ENCODE results near the gene DGCR8. TPM values are rescaled to one million over a fixed set of nuclear protein-coding genes. Genes with fewer than 3 reads are reported as not detected.

DGCR8 gene
- total RNA-seq = 10 to 100 TPM; 29.8 to 36.5 TPM

GRCh38 chr22:20079745-20080444 is at the start of gene DGCR8:
Gene DGCR8 (plus strand): TSS chr22:20080241. CDS start chr22:20085964, 5,723 bp downstream.
- Mint-ChIP-seq H3K9me3 (no peaks in the 10 kb centered on the region), H3K4me1 (ENCODE audit: low read depth) (peaks cover 41% of the 10 kb centered on the region), H3K27ac (peak within 1 kb of the TSS; percentile 87), H3K36me3 (ENCODE audit: low read depth) (peaks cover 7% of the 10 kb centered on the region), H3K27me3 (ENCODE audit: low read depth) (no peaks in the 10 kb centered on the region), H3K4me3 (peak within 1 kb of the TSS; percentile 90)
- CTCF ChIA-PET = no interaction called here
- DNase-seq = peak; percentile 68
- intact Hi-C loops (cut with micrococcal nuclease) = loop anchor here (1.0 to 5.0 kb wide), 4 partner anchors 20 to 59 kb away; partner anchors contain the start of genes TANGO2 and TRMT2A

GRCh38 chr22:20031732-20032406 is 48.2 kb upstream of the DGCR8 start:
- intact Hi-C loops (cut with micrococcal nuclease) = no loop called here
- Mint-ChIP-seq H3K27me3 (ENCODE audit: low read depth) (no peaks in the 10 kb centered on the region), H3K4me1 (ENCODE audit: low read depth) (peaks cover 20% of the 10 kb centered on the region), H3K9me3 (no peaks in the 10 kb centered on the region), H3K27ac (no peak overlapping the region), H3K36me3 (ENCODE audit: low read depth) (peaks cover 1% of the 10 kb centered on the region), H3K4me3 (no peak overlapping the region)
- CTCF ChIA-PET = no interaction called here
- DNase-seq = no peak

- intact Hi-C loops (cut with micrococcal nuclease) = no loop called here
Observed at GRCh38 chr22:20032407-20032991, 47.5 kb upstream of the DGCR8 start.

GRCh38 chr22:20033045-20033706 is 46.9 kb upstream of the DGCR8 start:
- DNase-seq = no peak
- Mint-ChIP-seq H3K27me3 (ENCODE audit: low read depth) (no peaks in the 10 kb centered on the region), H3K36me3 (ENCODE audit: low read depth) (peaks cover 1% of the 10 kb centered on the region), H3K9me3 (no peaks in the 10 kb centered on the region), H3K4me1 (ENCODE audit: low read depth) (peaks cover 32% of the 10 kb centered on the region), H3K27ac (no peak overlapping the region), H3K4me3 (no peak overlapping the region)
- CTCF ChIA-PET = interaction anchor here (1.4 kb wide), 1 partner anchor 96 kb away, joined by 3 read pairs; no protein-coding TSS in a partner anchor
- intact Hi-C loops (cut with micrococcal nuclease) = no loop called here

More at GRCh38 chr22:20032407-20032991, 47.5 kb upstream of the DGCR8 start:
- H3K36me3 Mint-ChIP-seq (ENCODE audit: low read depth) = peaks cover 1% of the 10 kb centered on the region
- no peaks in the 10 kb centered on the region for H3K9me3 Mint-ChIP-seq
- no peak overlapping the region for H3K27ac Mint-ChIP-seq
- no peaks in the 10 kb centered on the region for H3K27me3 Mint-ChIP-seq (ENCODE audit: low read depth)
- H3K4me1 Mint-ChIP-seq (ENCODE audit: low read depth) = peaks cover 27% of the 10 kb centered on the region
- CTCF ChIA-PET = no interaction called here
- H3K4me3 Mint-ChIP-seq = no peak overlapping the region
- no peak for DNase-seq

GRCh38 chr22:20034143-20034542 is 45.9 kb upstream of the DGCR8 start:
- intact Hi-C loops (cut with micrococcal nuclease) = no loop called here
- DNase-seq = no peak
- no peak overlapping the region for H3K27ac Mint-ChIP-seq
- no peaks in the 10 kb centered on the region for H3K27me3 Mint-ChIP-seq (ENCODE audit: low read depth)
- CTCF ChIA-PET = interaction anchor here (1.4 kb wide), 1 partner anchor 95 kb away, joined by 3 read pairs; no protein-coding TSS in a partner anchor
- H3K4me3 Mint-ChIP-seq = no peak overlapping the region
- H3K36me3 Mint-ChIP-seq (ENCODE audit: low read depth) = peaks cover 1% of the 10 kb centered on the region
- peaks cover 32% of the 10 kb centered on the region for H3K4me1 Mint-ChIP-seq (ENCODE audit: low read depth)
- H3K9me3 Mint-ChIP-seq = no peaks in the 10 kb centered on the region

GRCh38 chr22:20035375-20036083 is 44.5 kb upstream of the DGCR8 start:
- CTCF ChIA-PET = no interaction called here
- H3K36me3 Mint-ChIP-seq (ENCODE audit: low read depth) = peaks cover 1% of the 10 kb centered on the region
- no peaks in the 10 kb centered on the region for H3K9me3 Mint-ChIP-seq
- no peak overlapping the region for H3K4me3 Mint-ChIP-seq
- no peak for DNase-seq
- no peaks in the 10 kb centered on the region for H3K27me3 Mint-ChIP-seq (ENCODE audit: low read depth)
- H3K27ac Mint-ChIP-seq = no peak overlapping the region
- intact Hi-C loops (cut with micrococcal nuclease) = loop anchor here (5.0 kb wide), 1 partner anchor 47 kb away; the partner anchor contains the start of gene DGCR8
- H3K4me1 Mint-ChIP-seq (ENCODE audit: low read depth) = peaks cover 32% of the 10 kb centered on the region

GRCh38 chr22:20036084-20036482 is 44.0 kb upstream of the DGCR8 start:
- Mint-ChIP-seq H3K27me3 (ENCODE audit: low read depth) (no peaks in the 10 kb centered on the region), H3K27ac (peak overlapping the region; percentile 84), H3K36me3 (ENCODE audit: low read depth) (peaks cover 1% of the 10 kb centered on the region), H3K9me3 (no peaks in the 10 kb centered on the region), H3K4me3 (no peak overlapping the region), H3K4me1 (ENCODE audit: low read depth) (peaks cover 32% of the 10 kb centered on the region)
- DNase-seq = no peak
- intact Hi-C loops (cut with micrococcal nuclease) = loop anchor here (5.0 kb wide), 1 partner anchor 46 kb away; the partner anchor contains the start of gene DGCR8
- CTCF ChIA-PET = no interaction called here

GRCh38 chr22:20036535-20037392 is 43.3 kb upstream of the DGCR8 start:
- DNase-seq = no peak
- Mint-ChIP-seq H3K9me3 (no peaks in the 10 kb centered on the region), H3K27me3 (ENCODE audit: low read depth) (no peaks in the 10 kb centered on the region), H3K4me3 (peak overlapping the region; percentile 1), H3K4me1 (ENCODE audit: low read depth) (peaks cover 28% of the 10 kb centered on the region), H3K27ac (peak overlapping the region; percentile 84), H3K36me3 (ENCODE audit: low read depth) (peaks cover 1% of the 10 kb centered on the region)
- intact Hi-C loops (cut with micrococcal nuclease) = loop anchor here (1.0 to 5.0 kb wide), 3 partner anchors 20 to 81 kb away; partner anchors contain the start of genes ARVCF, DGCR8 and TRMT2A
- CTCF ChIA-PET = no interaction called here

GRCh38 chr22:20037419-20037818 is 42.6 kb upstream of the DGCR8 start:
- intact Hi-C loops (cut with micrococcal nuclease) = loop anchor here (1.0 to 5.0 kb wide), 3 partner anchors 21 to 80 kb away; partner anchors contain the start of genes ARVCF, DGCR8 and TRMT2A
- Mint-ChIP-seq H3K4me3 (no peak overlapping the region), H3K27me3 (ENCODE audit: low read depth) (no peaks in the 10 kb centered on the region), H3K9me3 (no peaks in the 10 kb centered on the region), H3K27ac (peak overlapping the region; percentile 84), H3K36me3 (ENCODE audit: low read depth) (peaks cover 1% of the 10 kb centered on the region), H3K4me1 (ENCODE audit: low read depth) (peaks cover 25% of the 10 kb centered on the region)
- CTCF ChIA-PET = no interaction called here
- peak; percentile 63 for DNase-seq

- intact Hi-C loops (cut with micrococcal nuclease) = loop anchor here (5.0 kb wide), 1 partner anchor 44 kb away; the partner anchor contains the start of gene DGCR8
- no peak for DNase-seq
- H3K4me1 Mint-ChIP-seq (ENCODE audit: low read depth) = peaks cover 24% of the 10 kb centered on the region
- no peaks in the 10 kb centered on the region for H3K27me3 Mint-ChIP-seq (ENCODE audit: low read depth)
- H3K4me3 Mint-ChIP-seq = no peak overlapping the region
- CTCF ChIA-PET = no interaction called here
- no peaks in the 10 kb centered on the region for H3K9me3 Mint-ChIP-seq
- no peak overlapping the region for H3K27ac Mint-ChIP-seq
- H3K36me3 Mint-ChIP-seq (ENCODE audit: low read depth) = peaks cover 1% of the 10 kb centered on the region
Observed at GRCh38 chr22:20038574-20038973, 41.5 kb upstream of the DGCR8 start.
